Gastrocnemius medialis (tissue), 4 donors: Measurements from ENCODE around the gene KLF4.

Experiments
- CTCF ChIP-seq, 5 experiments: fragments of 450-650 bp in 3 of 5; fragments of 200-600 bp in 2 of 5; sonication (generic) in 2 of 5; IDR thresholded peaks in 4 of 5; conservative IDR thresholded peaks in 1 of 5; 1 replicate in 4 of 5; 2 replicates in 1 of 5; pipeline ENCODE4 v1.5.1; 2016 to 2019; ENCODE audit warnings: antibody characterized with exemption in 5 of 5, mild to moderate bottlenecking in 3 of 5, moderate library complexity in 3 of 5
- POLR2A ChIP-seq, 2 donors: fragments of 450-650 bp; IDR thresholded peaks; one replicate each; pipeline ENCODE4 v1.6.1; 2017; ENCODE audit warnings: antibody characterized with exemption in 2 of 2, mild to moderate bottlenecking in 2 of 2, moderate library complexity in 2 of 2

- TF ChIP-seq CTCF (IDR thresholded peaks at IDR 0.05 in 4 of 5, conservative IDR thresholded peaks at IDR 0.05 in 1 of 5) (no peak), POLR2A (IDR thresholded peaks at IDR 0.05) (no peak)
Measured at GRCh38 chr9:107483666-107484065, 5.9 kb downstream of the KLF4 start.
